CD14-positive monocyte (primary cell): ENCODE results near the gene SLC6A8. TPM values are rescaled to one million over a fixed set of nuclear protein-coding genes. Genes with fewer than 3 reads are reported as not detected.

Experiments
- DNase-seq, 3 donors: peaks; one replicate each; pipeline ENCODE4 v3.0.0-alpha.2; 2011 to 2022
- H2AFZ ChIP-seq: 2 replicates; pipeline ENCODE4 v1.6.0; 2012; ENCODE audit warnings: mild to moderate bottlenecking, low read depth, low read length, inconsistent platforms; ENCODE audit not compliant: insufficient read depth, poor library complexity, severe bottlenecking
- H3K27ac ChIP-seq, 2 donors: 1 replicate in 1 of 2; 2 replicates in 1 of 2; pipeline ENCODE4 v1.5.1; 2012 to 2013; ENCODE audit warnings: low read length in 2 of 2, control low read depth in 1 of 2, inconsistent platforms in 1 of 2, low read depth in 1 of 2, mild to moderate bottlenecking in 1 of 2
- H3K27me3 ChIP-seq, 2 donors: one replicate each; pipeline versions ENCODE4 v1.6.0 to v1.6.1; 2011 to 2013; ENCODE audit warnings: low read length in 2 of 2; ENCODE audit not compliant: control insufficient read depth in 2 of 2, insufficient read depth in 2 of 2
- H3K36me3 ChIP-seq, 2 donors: replicated peaks in 1 of 2; 1 replicate in 1 of 2; 2 replicates in 1 of 2; pipeline versions ENCODE4 v1.5.1 to v1.6.1; 2012 to 2013; ENCODE audit warnings: low read length in 2 of 2, control low read depth in 1 of 2, inconsistent platforms in 1 of 2, mild to moderate bottlenecking in 1 of 2; ENCODE audit not compliant: insufficient read depth in 2 of 2, control insufficient read depth in 1 of 2
- H3K4me1 ChIP-seq, 2 donors: 1 replicate in 1 of 2; 2 replicates in 1 of 2; pipeline versions ENCODE4 v1.5.1 to v1.6.1; 2012 to 2013; ENCODE audit warnings: low read length in 2 of 2, control low read depth in 1 of 2, inconsistent platforms in 1 of 2, mild to moderate bottlenecking in 1 of 2, moderate library complexity in 1 of 2; ENCODE audit not compliant: insufficient read depth in 2 of 2, control insufficient read depth in 1 of 2
- H3K4me2 ChIP-seq: replicated peaks from 2 replicates; pipeline ENCODE3; 2012; ENCODE audit warnings: low read length, moderate library complexity, mild to moderate bottlenecking; ENCODE audit not compliant: poor library complexity, severe bottlenecking; ENCODE audit errors: extremely low read depth
- H3K4me3 ChIP-seq, 3 experiments: fragments of 200-600 bp in 1 of 3; sonication (generic) in 1 of 3; replicated peaks in 1 of 3; 1 replicate in 2 of 3; 2 replicates in 1 of 3; pipeline ENCODE4 v1.5.1; 2011 to 2013; ENCODE audit warnings: low read length in 3 of 3, mild to moderate bottlenecking in 3 of 3, control low read depth in 2 of 3, low read depth in 2 of 3, inconsistent platforms in 1 of 3, moderate library complexity in 1 of 3
- H3K79me2 ChIP-seq: 2 replicates; pipeline ENCODE4 v1.6.0; 2012; ENCODE audit warnings: mild to moderate bottlenecking, control low read depth, inconsistent platforms, low read length, moderate library complexity; ENCODE audit not compliant: insufficient read depth
- H3K9ac ChIP-seq: 2 replicates; pipeline ENCODE4 v1.6.0; 2017; ENCODE audit warnings: low read length, mild to moderate bottlenecking; ENCODE audit not compliant: insufficient read depth, poor library complexity, severe bottlenecking
- H3K9me3 ChIP-seq, 2 donors: replicated peaks in 1 of 2; 1 replicate in 1 of 2; 2 replicates in 1 of 2; pipeline versions ENCODE4 v1.5.1 to v1.6.1; 2012 to 2013; ENCODE audit warnings: low read length in 2 of 2, control low read depth in 1 of 2; ENCODE audit not compliant: control insufficient read depth in 1 of 2, insufficient read depth in 1 of 2
- H4K20me1 ChIP-seq: 2 replicates; pipeline ENCODE4 v1.6.0; 2012; ENCODE audit warnings: mild to moderate bottlenecking, low read length, control low read depth, moderate library complexity; ENCODE audit not compliant: insufficient read depth
- H3K27ac Mint-ChIP-seq, 7 donors: one replicate each; pipeline ENCODE4 v1.8.0; 2020; ENCODE audit warnings: mild to moderate bottlenecking in 7 of 7, mixed read lengths in 7 of 7, moderate library complexity in 6 of 7, inconsistent platforms in 2 of 7
- H3K27me3 Mint-ChIP-seq, 3 donors: one replicate each; pipeline ENCODE4 v1.8.0; 2021 to 2022; ENCODE audit warnings: low read depth in 3 of 3, mild to moderate bottlenecking in 3 of 3, mixed read lengths in 3 of 3, moderate library complexity in 3 of 3, inconsistent platforms in 1 of 3
- H3K36me3 Mint-ChIP-seq, 2 donors: one replicate each; pipeline ENCODE4 v1.8.0; 2020; ENCODE audit warnings: mixed read lengths in 2 of 2, inconsistent platforms in 1 of 2, mild to moderate bottlenecking in 1 of 2
- H3K4me1 Mint-ChIP-seq: one replicate; pipeline ENCODE4 v1.8.0; 2020; ENCODE audit warnings: mild to moderate bottlenecking, mixed read lengths
- H3K4me3 Mint-ChIP-seq, 2 donors: one replicate each; pipeline ENCODE4 v1.8.0; 2020; ENCODE audit warnings: mild to moderate bottlenecking in 2 of 2, mixed read lengths in 2 of 2, moderate library complexity in 1 of 2
- H3K9me3 Mint-ChIP-seq, 7 donors: one replicate each; pipeline ENCODE4 v1.8.0; 2020 to 2022; ENCODE audit warnings: mixed read lengths in 7 of 7, mild to moderate bottlenecking in 6 of 7, moderate library complexity in 6 of 7, inconsistent platforms in 2 of 7
- WGBS: methylation state at CpG from one replicate; pipeline ENCODE4 v1.1.5; 2013; ENCODE audit warnings: missing lambda C conversion rate; ENCODE audit not compliant: insufficient coverage; 5-methylcytosine and 5-hydroxymethylcytosine counted together
- intact Hi-C, 2 donors: fragments of 100-400 bp; cut with micrococcal nuclease; formaldehyde crosslinking; loops; one replicate each; pipeline versions ENCODE4 v1.15.0 to v1.15.1; 2023
- polyA plus RNA-seq, 3 donors: library from polyadenylated mRNA; depleted of rRNA in 1 of 3; unstranded in 2 of 3; stranded (reverse) in 1 of 3; fragments of 300-500 nt in 2 of 3; fragments of >200 nt in 1 of 3; fragmentation: Illumina TruSeq in 2 of 3; gene quantifications; 1 replicate in 2 of 3; 2 replicates in 1 of 3; pipeline ENCODE4 v1.2.3, GENCODE V29; 2012 to 2021
- TF ChIP-seq, protein P1 (sequence below): fragments of 200-600 bp; IDR thresholded peaks from one replicate; pipeline ENCODE4 v1.8.0; 2022; ENCODE audit warnings: antibody characterized with exemption, mild to moderate bottlenecking

Gene SLC6A8
- polyA plus RNA-seq, 3 donors, result 0.23 to 5.6 (median 0.85) TPM

DNA sequence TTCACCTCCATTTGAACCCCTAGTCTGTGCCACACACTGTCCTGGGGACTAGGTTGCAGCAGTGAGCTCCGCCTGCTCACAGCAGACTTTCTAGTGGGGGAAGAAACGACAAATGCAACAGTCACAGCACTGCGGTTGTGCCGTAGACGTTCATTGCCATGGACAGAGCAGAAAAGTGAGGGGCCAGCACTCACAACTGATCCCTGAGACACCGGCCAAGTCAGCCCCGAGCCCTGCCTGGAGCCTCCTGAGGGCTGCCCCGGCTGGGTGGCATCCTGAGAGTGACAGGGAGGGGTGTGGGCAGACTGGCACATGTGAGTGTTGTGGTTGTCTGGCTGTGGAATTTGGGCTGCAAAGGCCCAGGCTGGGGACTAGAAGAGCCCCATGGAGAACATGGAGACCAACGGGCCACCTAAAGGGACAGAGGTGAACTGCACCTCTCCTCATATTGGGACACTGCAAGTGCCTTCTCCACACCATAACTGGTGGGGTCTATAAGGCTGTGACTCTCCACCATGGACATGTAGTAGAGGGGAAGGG lies 36.1 kb upstream of the SLC6A8 start:
- no peaks in the 10 kb centered on the region for H3K36me3 Mint-ChIP-seq
- TF ChIP-seq, protein P1, sequence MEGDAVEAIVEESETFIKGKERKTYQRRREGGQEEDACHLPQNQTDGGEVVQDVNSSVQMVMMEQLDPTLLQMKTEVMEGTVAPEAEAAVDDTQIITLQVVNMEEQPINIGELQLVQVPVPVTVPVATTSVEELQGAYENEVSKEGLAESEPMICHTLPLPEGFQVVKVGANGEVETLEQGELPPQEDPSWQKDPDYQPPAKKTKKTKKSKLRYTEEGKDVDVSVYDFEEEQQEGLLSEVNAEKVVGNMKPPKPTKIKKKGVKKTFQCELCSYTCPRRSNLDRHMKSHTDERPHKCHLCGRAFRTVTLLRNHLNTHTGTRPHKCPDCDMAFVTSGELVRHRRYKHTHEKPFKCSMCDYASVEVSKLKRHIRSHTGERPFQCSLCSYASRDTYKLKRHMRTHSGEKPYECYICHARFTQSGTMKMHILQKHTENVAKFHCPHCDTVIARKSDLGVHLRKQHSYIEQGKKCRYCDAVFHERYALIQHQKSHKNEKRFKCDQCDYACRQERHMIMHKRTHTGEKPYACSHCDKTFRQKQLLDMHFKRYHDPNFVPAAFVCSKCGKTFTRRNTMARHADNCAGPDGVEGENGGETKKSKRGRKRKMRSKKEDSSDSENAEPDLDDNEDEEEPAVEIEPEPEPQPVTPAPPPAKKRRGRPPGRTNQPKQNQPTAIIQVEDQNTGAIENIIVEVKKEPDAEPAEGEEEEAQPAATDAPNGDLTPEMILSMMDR, result peak; percentile 16
- no peak overlapping the region for H3K4me3 Mint-ChIP-seq
- H3K4me1 Mint-ChIP-seq, result no peaks in the 10 kb centered on the region
- Histone ChIP-seq H3K27me3 (peaks cover 2 to 21% of the 10 kb centered on the region in 2 donors), H3K9me3 (peaks cover 0 to 10% of the 10 kb centered on the region in 2 donors), H3K27ac (no peak overlapping the region), H3K4me2 (no peak overlapping the region), H3K4me3 (no peak overlapping the region), H2AFZ (no peak overlapping the region), H4K20me1 (no peaks in the 10 kb centered on the region), H3K4me1 (peaks cover 0 to 2% of the 10 kb centered on the region in 2 donors), H3K36me3 (no peaks in the 10 kb centered on the region), H3K79me2 (no peaks in the 10 kb centered on the region), H3K9ac (no peak overlapping the region)
- intact Hi-C loops, result no loop called here
- 80% methylated on average over 2 of the region's 9 CpGs for WGBS
- peaks cover 15 to 29% (median 25%) of the 10 kb centered on the region in 3 donors for H3K27me3 Mint-ChIP-seq
- H3K9me3 Mint-ChIP-seq, result peaks cover 0 to 23% (median 7%) of the 10 kb centered on the region in 7 donors
- H3K27ac Mint-ChIP-seq, result peak overlapping the region in 1 of 7 donors; percentile 15
- DNase-seq, result no peak

DNA sequence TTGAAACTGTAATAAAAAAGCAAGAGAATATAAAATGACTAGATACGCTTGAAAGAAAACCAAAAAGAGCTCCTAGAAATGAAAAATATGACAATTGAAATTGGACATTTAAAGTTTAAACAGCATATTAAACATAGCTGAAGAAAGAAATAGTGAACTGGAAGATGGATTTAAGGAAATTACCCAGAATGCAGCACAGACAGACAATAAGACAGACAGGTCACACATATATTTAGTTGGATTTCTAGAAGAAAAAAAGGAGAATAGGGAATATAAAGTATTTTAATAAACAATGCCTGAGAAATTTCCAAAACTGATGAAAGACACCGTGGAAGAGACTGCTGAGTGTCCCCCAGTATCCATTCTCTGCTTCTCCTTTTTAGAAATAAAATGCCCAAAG lies 34.2 kb upstream of the SLC6A8 start:
- no peaks in the 10 kb centered on the region for H3K79me2 ChIP-seq
- no CpG with 5 or more reads among the region's 2 CpGs for WGBS
- no peaks in the 10 kb centered on the region for H4K20me1 ChIP-seq
- H3K27me3 ChIP-seq, result peaks cover under 1 to 9% of the 10 kb centered on the region in 2 donors
- H3K4me1 Mint-ChIP-seq, result no peaks in the 10 kb centered on the region
- no peak overlapping the region for H3K27ac ChIP-seq
- TF ChIP-seq, protein P1, result no peak
- no peak overlapping the region for H2AFZ ChIP-seq
- no peak overlapping the region for H3K4me2 ChIP-seq
- H3K36me3 ChIP-seq, result no peaks in the 10 kb centered on the region
- peaks cover 0 to 24% (median 10%) of the 10 kb centered on the region in 7 donors for H3K9me3 Mint-ChIP-seq
- no peak for DNase-seq
- H3K4me3 Mint-ChIP-seq, result no peak overlapping the region
- no peak overlapping the region for H3K9ac ChIP-seq
- peaks cover 9 to 18% (median 17%) of the 10 kb centered on the region in 3 donors for H3K27me3 Mint-ChIP-seq
- peaks cover 0 to 10% of the 10 kb centered on the region in 2 donors for H3K9me3 ChIP-seq
- no peak overlapping the region for H3K27ac Mint-ChIP-seq
- intact Hi-C loops, result no loop called here
- no peaks in the 10 kb centered on the region for H3K36me3 Mint-ChIP-seq
- no peak overlapping the region for H3K4me3 ChIP-seq
- H3K4me1 ChIP-seq, result no peaks in the 10 kb centered on the region
